ENCODE data around the gene SRSF4.

DNA sequence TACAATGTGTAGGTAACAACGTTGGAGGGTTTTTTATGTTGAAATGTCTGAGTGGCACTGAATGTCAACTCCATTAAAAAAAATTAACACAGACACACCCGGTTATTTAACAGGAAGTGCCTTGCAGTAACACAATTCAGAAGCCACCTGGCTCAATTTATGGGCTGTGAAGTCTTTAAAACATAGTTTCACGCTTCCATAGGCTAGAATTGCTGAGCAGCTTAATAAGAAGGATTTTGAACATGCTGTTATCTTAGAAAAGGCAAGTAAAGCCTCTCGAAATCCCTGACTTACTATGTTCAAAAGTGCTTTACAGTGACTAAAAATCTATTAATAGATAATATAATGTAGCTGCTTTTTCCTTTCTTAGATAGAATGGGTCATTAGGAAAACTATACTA, 19.7 kb downstream of the SRSF4 start:
- TF ChIP-seq, protein P1, sequence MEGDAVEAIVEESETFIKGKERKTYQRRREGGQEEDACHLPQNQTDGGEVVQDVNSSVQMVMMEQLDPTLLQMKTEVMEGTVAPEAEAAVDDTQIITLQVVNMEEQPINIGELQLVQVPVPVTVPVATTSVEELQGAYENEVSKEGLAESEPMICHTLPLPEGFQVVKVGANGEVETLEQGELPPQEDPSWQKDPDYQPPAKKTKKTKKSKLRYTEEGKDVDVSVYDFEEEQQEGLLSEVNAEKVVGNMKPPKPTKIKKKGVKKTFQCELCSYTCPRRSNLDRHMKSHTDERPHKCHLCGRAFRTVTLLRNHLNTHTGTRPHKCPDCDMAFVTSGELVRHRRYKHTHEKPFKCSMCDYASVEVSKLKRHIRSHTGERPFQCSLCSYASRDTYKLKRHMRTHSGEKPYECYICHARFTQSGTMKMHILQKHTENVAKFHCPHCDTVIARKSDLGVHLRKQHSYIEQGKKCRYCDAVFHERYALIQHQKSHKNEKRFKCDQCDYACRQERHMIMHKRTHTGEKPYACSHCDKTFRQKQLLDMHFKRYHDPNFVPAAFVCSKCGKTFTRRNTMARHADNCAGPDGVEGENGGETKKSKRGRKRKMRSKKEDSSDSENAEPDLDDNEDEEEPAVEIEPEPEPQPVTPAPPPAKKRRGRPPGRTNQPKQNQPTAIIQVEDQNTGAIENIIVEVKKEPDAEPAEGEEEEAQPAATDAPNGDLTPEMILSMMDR (IDR thresholded peaks at IDR 0.05; ENCODE audit: low read depth, low read length, poor library complexity, severe bottlenecking) = no peak
- no peak for TF ChIP-seq EZH2phosphoT487 (IDR thresholded peaks at IDR 0.05; ENCODE audit: borderline replicate concordance, low read length)
